HepG2 (cell line): Measurements from ENCODE around the gene NT5C. TPM values are rescaled to one million over a fixed set of nuclear protein-coding genes. Genes with fewer than 3 reads are reported as not detected.

Experiments used
- ARNT2 ChIP-seq: sonication (generic); formaldehyde crosslinking; IDR thresholded peaks from 2 replicates; pipeline ENCODE4 v1.8.0; 2022; ENCODE audit warnings: mild to moderate bottlenecking, low read depth, missing genetic modification reagents, moderate library complexity
- FOXK2 ChIP-seq: fragments of 450-650 bp; IDR thresholded peaks from 2 replicates; pipeline ENCODE4 v1.6.1; 2016
- FOXO1 ChIP-seq: sonication (generic); formaldehyde crosslinking; IDR thresholded peaks from 2 replicates; pipeline ENCODE4 v1.4.0; 2020; ENCODE audit warnings: missing genetic modification reagents
- HDAC6 ChIP-seq: fragments of 200-600 bp; sonication (generic); IDR thresholded peaks from 2 replicates; pipeline ENCODE4 v1.7.0; 2017; ENCODE audit warnings: mild to moderate bottlenecking, antibody characterized with exemption, low read length, low read depth
- HOXA7 ChIP-seq: sonication (generic); formaldehyde crosslinking; IDR thresholded peaks from 2 replicates; pipeline ENCODE4 v1.8.1; 2022; ENCODE audit warnings: mild to moderate bottlenecking, missing genetic modification reagents, moderate library complexity
- JUN ChIP-seq: sonication (generic); formaldehyde crosslinking; IDR thresholded peaks from 2 replicates; pipeline ENCODE4 v1.4.0; 2020; ENCODE audit warnings: mild to moderate bottlenecking, missing genetic modification reagents
- JUNB ChIP-seq: sonication (generic); formaldehyde crosslinking; IDR thresholded peaks from 2 replicates; pipeline ENCODE4 v1.8.0; 2022; ENCODE audit warnings: missing genetic modification reagents, mild to moderate bottlenecking, borderline replicate concordance
- MEIS2 ChIP-seq: sonication (generic); formaldehyde crosslinking; IDR thresholded peaks from 2 replicates; pipeline ENCODE4 v1.9.0; 2021; ENCODE audit warnings: mild to moderate bottlenecking, missing genetic modification reagents
- NPAS2 ChIP-seq: sonication (generic); formaldehyde crosslinking; IDR thresholded peaks from 2 replicates; pipeline ENCODE4 v1.8.0; 2022; ENCODE audit warnings: mild to moderate bottlenecking, missing genetic modification reagents, borderline replicate concordance
- PITX1 ChIP-seq: sonication (generic); formaldehyde crosslinking; IDR thresholded peaks from 2 replicates; pipeline ENCODE4 v1.5.1; 2020; ENCODE audit warnings: mild to moderate bottlenecking, missing genetic modification reagents
- POLR2A ChIP-seq, 2 experiments: IDR thresholded peaks; 2 replicates each; pipeline ENCODE4 v1.6.1; 2011; ENCODE audit warnings: low read depth in 2 of 2, low read length in 2 of 2, mild to moderate bottlenecking in 1 of 2, moderate library complexity in 1 of 2; ENCODE audit not compliant: insufficient read depth in 1 of 2
- SIN3A ChIP-seq: IDR thresholded peaks from 2 replicates; pipeline ENCODE4 v1.6.1; 2011; ENCODE audit warnings: low read depth, mild to moderate bottlenecking, control low read depth, low read length, borderline replicate concordance
- SRSF9 ChIP-seq: fragments of 200-400 bp; formaldehyde crosslinking; IDR thresholded peaks from 2 replicates; pipeline ENCODE4 v1.6.1; 2018; ENCODE audit warnings: borderline replicate concordance, mild to moderate bottlenecking, low read depth, low read length; ENCODE audit not compliant: insufficient read depth, poor library complexity, severe bottlenecking
- SUZ12 ChIP-seq: fragments of 150-350 bp; IDR thresholded peaks from 2 replicates; pipeline ENCODE4 v1.6.1; 2014; ENCODE audit warnings: low read depth, low read length
- TAF1 ChIP-seq: sonication (generic); formaldehyde crosslinking; IDR thresholded peaks from 2 replicates; pipeline ENCODE4 v1.4.0; 2020; ENCODE audit warnings: missing genetic modification reagents
- XRCC5 ChIP-seq: fragments of 200-400 bp; formaldehyde crosslinking; optimal IDR thresholded peaks from 2 replicates; pipeline ENCODE3; 2017; ENCODE audit warnings: mild to moderate bottlenecking, low read length
- ZBTB38 ChIP-seq: sonication (generic); formaldehyde crosslinking; IDR thresholded peaks from 2 replicates; pipeline ENCODE4 v1.5.1; 2020; ENCODE audit warnings: mild to moderate bottlenecking, missing genetic modification reagents
- ZIK1 ChIP-seq: sonication (generic); formaldehyde crosslinking; IDR thresholded peaks from 2 replicates; pipeline ENCODE4 v1.5.0; 2020; ENCODE audit warnings: mild to moderate bottlenecking, low read depth, missing genetic modification reagents, borderline replicate concordance
- ZNF138 ChIP-seq: sonication (generic); formaldehyde crosslinking; IDR thresholded peaks from 2 replicates; pipeline ENCODE4 v1.5.0; 2020; ENCODE audit warnings: mild to moderate bottlenecking, low read depth, missing genetic modification reagents
- ZNF3 ChIP-seq: IDR thresholded peaks from 2 replicates; pipeline ENCODE4 v1.7.0; 2017; ENCODE audit warnings: inconsistent platforms
- ZNF34 ChIP-seq: sonication (generic); formaldehyde crosslinking; IDR thresholded peaks from 2 replicates; pipeline ENCODE4 v1.4.0; 2020; ENCODE audit warnings: mild to moderate bottlenecking, missing genetic modification reagents, borderline replicate concordance
- ZNF44 ChIP-seq: sonication (generic); formaldehyde crosslinking; IDR thresholded peaks from 2 replicates; pipeline ENCODE4 v1.5.1; 2020; ENCODE audit warnings: mild to moderate bottlenecking, missing genetic modification reagents
- ZNF460 ChIP-seq: sonication (generic); formaldehyde crosslinking; IDR thresholded peaks from 2 replicates; pipeline ENCODE4 v1.5.1; 2020; ENCODE audit warnings: missing genetic modification reagents, mild to moderate bottlenecking, borderline replicate concordance
- ZNF724P ChIP-seq: sonication (generic); formaldehyde crosslinking; IDR thresholded peaks from 2 replicates; pipeline ENCODE4 v1.8.0; 2022; ENCODE audit warnings: missing genetic modification reagents, borderline replicate concordance
- ZNF816 ChIP-seq: sonication (generic); formaldehyde crosslinking; IDR thresholded peaks from 2 replicates; pipeline ENCODE4 v1.8.0; 2022; ENCODE audit warnings: missing genetic modification reagents, mild to moderate bottlenecking, borderline replicate concordance
- ZSCAN22 ChIP-seq: sonication (generic); formaldehyde crosslinking; IDR thresholded peaks from 2 replicates; pipeline ENCODE4 v1.4.0; 2020; ENCODE audit warnings: mild to moderate bottlenecking, missing genetic modification reagents
- polyA plus RNA-seq, 8 experiments: library from polyadenylated mRNA; depleted of rRNA in 3 of 8; stranded (reverse) in 7 of 8; unstranded in 1 of 8; fragments of >200 nt; fragmentation: Illumina TruSeq in 4 of 8; extraction: Trizol in 4 of 8; gene quantifications; 2 replicates each; pipeline versions ENCODE4 v1.2.1 to v1.2.3, GENCODE V29; 2011 to 2016; ENCODE audit warnings: low read depth in 4 of 8, missing spikeins in 1 of 8, mixed read lengths in 1 of 8; ENCODE audit not compliant: insufficient read depth in 1 of 8
- total RNA-seq, 5 experiments: library from RNA; depleted of rRNA; stranded (reverse); fragments of >200 nt; fragmentation: Illumina TruSeq; extraction: Trizol; gene quantifications; 2 replicates each; pipeline ENCODE4 v1.2.3, GENCODE V29; 2016; ENCODE audit warnings: low read depth in 1 of 5
- TF ChIP-seq, protein P1 (sequence below): IDR thresholded peaks from 2 replicates; pipeline ENCODE4 v1.6.1; 2016; ENCODE audit warnings: mild to moderate bottlenecking, missing biosample characterization, missing genetic modification reagents
- TF ChIP-seq, protein P2 (sequence below): sonication (generic); formaldehyde crosslinking; IDR thresholded peaks from 2 replicates; pipeline ENCODE4 v1.8.1; 2023; ENCODE audit warnings: mild to moderate bottlenecking, inconsistent platforms, moderate library complexity, missing genetic modification reagents, borderline replicate concordance
- TF ChIP-seq, protein P3 (sequence below), 2 experiments: fragments of 450-650 bp in 1 of 2; sonication (generic) in 1 of 2; formaldehyde crosslinking; IDR thresholded peaks; 2 replicates each; pipeline versions ENCODE4 v1.5.0 to v1.8.0; 2020 to 2022; ENCODE audit warnings: mild to moderate bottlenecking in 1 of 2, missing genetic modification reagents in 1 of 2

NT5C gene
- total and polyA plus RNA-seq, 2 of the 13 experiments (the other 11 are each of a cell fraction or from before 2014, with no cell fraction given): 42.8 to 48.6 TPM

DNA sequence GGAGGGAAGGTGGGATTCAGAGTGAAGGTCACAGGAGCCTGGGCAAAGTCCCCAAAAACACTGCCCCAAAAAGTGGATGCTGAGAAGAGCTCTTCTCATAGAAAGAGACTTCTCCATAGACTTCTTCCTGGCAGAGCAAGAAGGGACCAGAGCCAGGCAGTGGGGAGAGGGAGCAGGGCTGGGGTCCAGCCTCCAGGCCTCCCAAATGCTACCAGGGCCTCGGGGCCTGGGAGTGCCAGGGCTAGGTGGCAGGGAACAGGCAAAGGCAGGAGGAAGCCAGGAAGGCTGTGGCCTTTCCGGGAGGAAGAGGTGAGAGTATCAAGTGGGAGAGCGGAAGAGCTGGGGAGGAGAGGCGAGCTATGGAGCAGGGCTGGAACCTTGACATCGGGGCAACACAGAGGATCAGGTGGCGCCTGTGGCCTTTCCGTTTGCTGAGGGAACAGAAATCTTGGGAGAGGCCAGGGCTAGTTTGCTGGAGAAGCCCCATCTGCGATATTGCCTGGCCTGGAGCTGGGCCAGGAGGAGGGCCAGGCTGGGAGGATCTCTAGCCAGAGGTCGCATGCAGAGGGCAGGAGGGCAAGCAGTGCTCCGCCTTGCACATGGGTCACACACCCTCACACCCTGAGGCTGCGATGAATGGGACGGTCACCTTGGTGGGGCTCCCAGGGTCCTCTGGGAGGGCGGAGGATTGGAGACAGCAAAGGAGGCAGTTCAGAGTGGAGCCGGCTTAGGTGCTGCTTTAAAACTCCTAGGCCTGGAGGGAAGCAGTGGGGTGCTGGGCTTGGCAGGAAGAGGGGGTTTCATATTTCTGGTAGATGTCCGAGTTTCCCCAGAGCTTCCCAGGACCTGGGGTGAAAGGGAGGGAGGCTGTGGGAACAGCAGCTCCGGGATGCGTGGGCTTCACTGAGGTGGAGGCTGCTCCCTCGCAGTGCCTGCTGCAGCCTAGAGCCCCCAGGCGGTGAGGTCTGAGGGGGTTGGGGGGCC, 40.4 kb downstream of the NT5C start (continued):
- TF ChIP-seq NPAS2 (no peak), ZBTB38 (CRISPR knock-in tag) (no peak; the same call in 1 of the 2 replicates), ZNF460 (CRISPR knock-in tag) (no peak), TAF1 (CRISPR knock-in tag) (0 out of 2 replicates have a peak, but pooled peaks have one; percentile 19), ZNF44 (CRISPR knock-in tag) (no peak), ARNT2 (CRISPR knock-in tag) (no peak), MEIS2 (CRISPR knock-in tag) (0 out of 2 replicates have a peak, but pooled peaks have one; percentile 8), ZIK1 (CRISPR knock-in tag) (no peak), POLR2A (IDR thresholded peaks at IDR 0.05; ENCODE audit: insufficient read depth in 1 of 2, low read depth in 2 of 2, low read length in 2 of 2) (no peak), FOXK2 (no peak), ZNF34 (no peak), FOXO1 (CRISPR knock-in tag) (no peak; the same call in 1 of the 2 replicates), PITX1 (CRISPR knock-in tag) (peak; percentile 55; the same call in 1 of the 2 replicates), SIN3A (peak; percentile 70; the same call in 1 of the 2 replicates), XRCC5 (peak; percentile 87), SUZ12 (no peak), ZSCAN22 (CRISPR knock-in tag) (no peak), ZNF3 (no peak), JUNB (CRISPR knock-in tag) (no peak), JUN (CRISPR knock-in tag) (no peak), HOXA7 (no peak), ZNF724P (CRISPR knock-in tag) (no peak; the same call in 1 of the 2 replicates), SRSF9 (no peak), HDAC6 (no peak), ZNF138 (no peak; the same call in 1 of the 2 replicates), ZNF816 (CRISPR knock-in tag) (no peak)
- TF ChIP-seq, protein P1, sequence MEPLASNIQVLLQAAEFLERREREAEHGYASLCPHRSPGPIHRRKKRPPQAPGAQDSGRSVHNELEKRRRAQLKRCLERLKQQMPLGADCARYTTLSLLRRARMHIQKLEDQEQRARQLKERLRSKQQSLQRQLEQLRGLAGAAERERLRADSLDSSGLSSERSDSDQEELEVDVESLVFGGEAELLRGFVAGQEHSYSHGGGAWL (CRISPR knock-in tag): no peak
- TF ChIP-seq, protein P2, sequence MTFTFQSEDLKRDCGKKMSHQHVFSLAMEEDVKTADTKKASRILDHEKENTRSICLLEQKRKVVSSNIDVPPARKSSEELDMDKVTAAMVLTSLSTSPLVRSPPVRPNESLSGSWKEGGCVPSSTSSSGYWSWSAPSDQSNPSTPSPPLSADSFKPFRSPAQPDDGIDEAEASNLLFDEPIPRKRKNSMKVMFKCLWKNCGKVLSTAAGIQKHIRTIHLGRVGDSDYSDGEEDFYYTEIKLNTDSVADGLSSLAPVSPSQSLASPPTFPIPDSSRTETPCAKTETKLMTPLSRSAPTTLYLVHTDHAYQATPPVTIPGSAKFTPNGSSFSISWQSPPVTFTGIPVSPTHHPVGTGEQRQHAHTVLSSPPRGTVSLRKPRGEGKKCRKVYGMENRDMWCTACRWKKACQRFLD (CRISPR knock-in tag): no peak
- TF ChIP-seq, protein P3, sequence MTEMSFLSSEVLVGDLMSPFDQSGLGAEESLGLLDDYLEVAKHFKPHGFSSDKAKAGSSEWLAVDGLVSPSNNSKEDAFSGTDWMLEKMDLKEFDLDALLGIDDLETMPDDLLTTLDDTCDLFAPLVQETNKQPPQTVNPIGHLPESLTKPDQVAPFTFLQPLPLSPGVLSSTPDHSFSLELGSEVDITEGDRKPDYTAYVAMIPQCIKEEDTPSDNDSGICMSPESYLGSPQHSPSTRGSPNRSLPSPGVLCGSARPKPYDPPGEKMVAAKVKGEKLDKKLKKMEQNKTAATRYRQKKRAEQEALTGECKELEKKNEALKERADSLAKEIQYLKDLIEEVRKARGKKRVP (CRISPR knock-in tag; IDR thresholded peaks at IDR 0.05): no peak
